Fibroblast of skin of scalp (primary cell): ENCODE data around the gene SLC34A1. TPM values are rescaled to one million over a fixed set of nuclear protein-coding genes. Genes with fewer than 3 reads are reported as not detected.
A peak's percentile ranks its signal among the peaks of the same experiment; 100 is the strongest.
"Not testable (repeated sequence)": the region's sequence is repeated elsewhere in the genome, so short reads cannot be mapped to it uniquely, and the experiment has no call there.

ENCODE experiments used
- DNase-seq: peaks from one replicate; pipeline ENCODE4 v3.0.0-alpha.2; 2013
- polyA plus RNA-seq, 2 experiments: library from polyadenylated mRNA; unstranded; fragments of 120-200 nt; gene quantifications; one replicate each; pipeline ENCODE4 v1.2.1, GENCODE V29; 2013; ENCODE audit not compliant: insufficient read length in 2 of 2

The SLC34A1 gene
- polyA plus RNA-seq (2013, experiment 1 of 2; ENCODE audit: insufficient read length): not detected
- polyA plus RNA-seq (2013, experiment 2 of 2; ENCODE audit: insufficient read length): 0.84 TPM

- no peak for DNase-seq
Observed at GRCh38 chr5:177384134-177384533, at the start of gene SLC34A1. Gene SLC34A1 (plus strand): TSS chr5:177384434. CDS start chr5:177385742, 1,308 bp downstream.

GRCh38 chr5:177334781-177335700 is 49.2 kb upstream of the SLC34A1 start:
- DNase-seq: no peak

- DNase-seq: no peak
Observed at GRCh38 chr5:177335701-177336065, 48.6 kb upstream of the SLC34A1 start.

- DNase-seq: no peak
Observed at GRCh38 chr5:177336112-177336511, 48.1 kb upstream of the SLC34A1 start.

GRCh38 chr5:177336603-177337494 is 47.4 kb upstream of the SLC34A1 start:
- DNase-seq: no peak

GRCh38 chr5:177338251-177339106 is 45.8 kb upstream of the SLC34A1 start:
- no peak for DNase-seq

GRCh38 chr5:177339107-177339638 is 45.1 kb upstream of the SLC34A1 start:
- no peak for DNase-seq

GRCh38 chr5:177343000-177343399 is 41.2 kb upstream of the SLC34A1 start:
- DNase-seq: not testable (repeated sequence)

GRCh38 chr5:177343777-177344176 is 40.5 kb upstream of the SLC34A1 start:
- no peak for DNase-seq

- DNase-seq: no peak
Observed at GRCh38 chr5:177344891-177345290, 39.3 kb upstream of the SLC34A1 start.

- DNase-seq: no peak
Observed at GRCh38 chr5:177346820-177347219, 37.4 kb upstream of the SLC34A1 start.

- no peak for DNase-seq
Observed at GRCh38 chr5:177347699-177348098, 36.5 kb upstream of the SLC34A1 start.

- no peak for DNase-seq
Observed at GRCh38 chr5:177349362-177349647, 34.9 kb upstream of the SLC34A1 start.

GRCh38 chr5:177349762-177350161 is 34.5 kb upstream of the SLC34A1 start:
- DNase-seq: no peak

GRCh38 chr5:177350776-177351391 is 33.4 kb upstream of the SLC34A1 start:
- no peak for DNase-seq

- DNase-seq: peak; percentile 98
Observed at GRCh38 chr5:177351392-177352329, 32.6 kb upstream of the SLC34A1 start, which contains the start of gene LMAN2. Gene LMAN2 (minus strand): TSS chr5:177351668. CDS start chr5:177351647, 21 bp downstream.

- no peak for DNase-seq
Observed at GRCh38 chr5:177353093-177353492, 31.1 kb upstream of the SLC34A1 start.

GRCh38 chr5:177354256-177354655 is 30.0 kb upstream of the SLC34A1 start:
- DNase-seq: no peak

- no peak for DNase-seq
Observed at GRCh38 chr5:177354711-177355110, 29.5 kb upstream of the SLC34A1 start.

GRCh38 chr5:177355162-177355867 is 28.9 kb upstream of the SLC34A1 start:
- DNase-seq: no peak
